ENCODE data around the gene RBMS2.
"Not testable (repeated sequence)": the region's sequence is repeated elsewhere in the genome, so short reads cannot be mapped to it uniquely, and the experiment has no call there.

The RBMS2 gene

DNA sequence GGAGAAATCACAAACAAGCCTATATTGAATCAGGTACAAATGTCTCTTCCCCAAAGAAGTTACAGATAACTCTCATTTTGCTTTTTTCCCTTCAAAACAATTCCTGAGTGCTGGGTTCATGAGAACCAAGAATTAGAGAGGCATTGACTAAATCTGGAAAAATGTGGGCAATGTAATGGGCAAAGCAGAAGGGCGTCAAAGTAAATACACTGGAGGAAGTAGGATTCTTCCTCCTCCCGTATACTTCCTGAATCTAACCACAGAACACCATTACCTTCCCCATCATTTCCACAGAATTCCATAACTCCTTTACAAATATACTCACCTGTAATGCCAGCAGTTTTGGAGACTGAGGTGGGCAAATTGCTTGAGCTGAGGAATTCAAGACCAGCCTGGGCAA lies 3.0 kb upstream of the RBMS2 start:
- DNase-seq = no peak

DNA sequence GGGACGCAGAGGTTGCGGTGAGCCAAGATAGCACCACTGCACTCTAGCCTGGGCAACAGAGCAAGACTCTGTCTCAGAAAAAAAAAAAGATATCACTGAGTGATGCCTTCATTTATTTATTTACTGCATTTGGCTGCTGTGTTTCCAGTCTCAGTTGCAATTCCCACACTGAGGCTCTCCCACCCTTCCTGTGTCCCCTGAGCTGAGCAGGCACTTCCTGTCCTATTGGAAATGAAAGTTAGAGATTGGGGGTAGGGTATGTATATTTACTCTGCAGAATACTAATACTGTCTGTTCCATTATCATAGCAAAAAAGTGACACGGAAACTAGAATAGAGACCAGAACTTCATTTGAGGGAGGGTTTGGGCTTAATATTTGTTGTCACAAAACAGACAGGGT lies 1.6 kb upstream of the RBMS2 start:
- DNase-seq = no peak

DNA sequence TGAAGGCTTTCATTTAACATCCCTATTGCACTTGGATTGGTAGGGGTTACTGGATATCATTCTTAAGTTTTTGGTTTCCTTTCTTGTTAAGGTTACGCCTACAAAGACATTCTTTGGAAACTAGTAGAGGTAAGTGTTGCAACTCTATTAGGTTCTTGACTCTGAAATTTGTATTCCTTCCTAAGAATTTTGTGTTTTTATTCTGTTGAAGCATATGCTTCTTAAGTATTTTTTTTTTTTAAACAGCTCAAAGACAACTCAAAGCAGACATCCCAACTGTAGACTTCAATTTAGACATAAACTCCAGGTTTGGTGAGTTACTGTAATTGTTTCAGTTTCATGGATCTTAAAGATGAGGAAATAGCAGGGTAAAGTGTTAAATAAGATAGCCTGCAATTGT lies 1.1 kb upstream of the RBMS2 start:
- no peak for DNase-seq

GRCh38 chr12:56521209-56521589 lies 421 bp upstream of the RBMS2 start:
- DNase-seq = peak in 1 of 2 donors; percentile 23

- no peak for DNase-seq
Measured at GRCh38 chr12:56522411-56523193, 982 bp downstream of the RBMS2 start.

DNA sequence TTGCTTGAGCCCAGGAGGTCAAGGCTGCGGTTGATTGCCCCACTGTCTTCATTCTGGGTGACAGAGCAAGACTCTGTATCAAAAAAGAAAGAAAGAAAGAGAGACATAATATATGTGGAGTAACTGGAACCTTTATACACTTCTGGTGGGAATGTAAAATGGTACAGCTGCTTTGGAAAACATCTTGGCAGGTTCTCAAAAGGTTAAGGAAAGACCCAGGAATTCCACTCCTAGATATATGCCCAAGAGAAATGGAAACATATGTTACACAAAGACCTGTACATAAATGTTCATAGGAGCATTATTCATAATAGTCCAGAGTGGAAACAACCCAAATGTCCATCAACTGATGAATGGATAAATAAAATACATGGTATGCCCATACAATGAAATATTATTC lies 7.2 kb downstream of the RBMS2 start:
- no peak for DNase-seq

DNA sequence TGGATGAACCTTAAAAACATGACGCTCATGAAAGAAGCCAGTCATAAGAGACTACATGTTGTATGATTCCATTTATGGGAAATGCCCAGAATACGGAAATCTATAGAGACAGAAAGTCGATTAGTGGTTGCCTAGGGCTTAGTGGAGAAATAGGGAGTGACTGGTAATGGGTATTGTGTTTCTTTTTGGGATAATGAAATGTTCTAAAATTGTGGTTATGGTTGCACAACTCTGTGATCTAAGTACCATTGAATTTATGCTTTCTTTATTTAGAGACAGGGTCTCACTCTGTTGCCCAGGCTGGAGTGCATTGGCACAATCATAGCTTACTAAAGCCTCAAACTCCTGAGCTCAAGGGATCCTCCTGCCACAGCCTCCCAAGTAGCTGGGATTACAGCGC lies 8.0 kb downstream of the RBMS2 start:
- DNase-seq = no peak

- no peak for DNase-seq
Measured at GRCh38 chr12:56530390-56531055, 8.9 kb downstream of the RBMS2 start.

GRCh38 chr12:56537546-56537945 lies 15.9 kb downstream of the RBMS2 start:
- no peak for DNase-seq

- DNase-seq = no peak
Measured at GRCh38 chr12:56541631-56542030, 20.0 kb downstream of the RBMS2 start.

GRCh38 chr12:56542164-56542563 lies 20.5 kb downstream of the RBMS2 start:
- DNase-seq = no peak

- DNase-seq = no peak
Measured at GRCh38 chr12:56545023-56545604, 23.5 kb downstream of the RBMS2 start.

GRCh38 chr12:56546680-56547079 lies 25.1 kb downstream of the RBMS2 start:
- no peak for DNase-seq

DNA sequence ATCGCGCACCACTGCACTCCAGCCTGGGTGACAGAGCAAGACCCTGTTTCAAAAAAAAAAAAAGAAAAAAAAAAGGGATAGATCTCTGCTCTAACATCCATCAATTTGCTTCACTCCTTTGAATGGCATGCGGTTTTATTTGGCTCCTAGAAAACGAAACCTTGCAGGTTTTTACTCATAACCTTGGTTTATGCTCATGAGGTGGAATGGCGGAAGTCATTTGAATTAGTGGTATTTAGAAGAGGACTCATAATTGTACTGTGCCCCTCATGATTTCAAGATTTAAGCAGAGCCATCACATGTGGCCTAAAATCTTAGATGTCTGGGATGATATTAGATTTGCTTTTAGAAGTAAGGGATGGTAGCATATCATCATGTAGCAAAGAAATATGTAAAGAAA lies 29.4 kb downstream of the RBMS2 start:
- DNase-seq = no peak

DNA sequence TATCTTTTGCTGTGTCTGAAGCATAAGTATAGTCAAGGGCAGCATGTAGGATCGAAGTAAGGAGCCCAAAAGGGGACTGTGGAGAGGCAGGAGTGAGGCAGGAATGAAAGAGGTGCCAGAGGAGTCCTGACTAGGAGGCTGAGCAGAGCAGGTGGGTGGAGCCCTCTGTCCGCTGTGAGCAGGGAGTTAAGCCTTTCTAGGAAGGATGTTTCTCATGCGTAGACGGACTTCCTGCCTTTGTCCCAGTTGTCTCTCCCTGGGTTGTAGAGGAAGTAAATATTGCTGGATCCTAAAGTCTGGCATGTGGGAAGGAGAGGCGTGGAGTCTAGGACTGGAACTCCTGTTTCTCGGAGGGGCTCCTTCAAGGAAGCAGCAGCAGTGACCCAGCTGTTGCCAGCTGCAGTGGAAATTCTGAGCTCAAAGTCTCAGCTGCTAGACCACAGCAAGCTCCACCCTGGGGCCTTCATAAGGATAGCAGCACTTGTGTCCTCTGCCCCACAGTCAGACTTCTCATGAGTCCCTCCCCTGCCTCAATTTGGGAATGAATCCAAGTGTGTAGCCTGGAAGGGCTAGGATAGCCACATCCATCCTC lies 44.0 kb downstream of the RBMS2 start:
- DNase-seq = peak in 1 of 2 donors; percentile 6

GRCh38 chr12:56568146-56568545 lies 46.5 kb downstream of the RBMS2 start:
- no peak for DNase-seq

GRCh38 chr12:56571121-56571520 lies 49.5 kb downstream of the RBMS2 start:
- no peak for DNase-seq

DNA sequence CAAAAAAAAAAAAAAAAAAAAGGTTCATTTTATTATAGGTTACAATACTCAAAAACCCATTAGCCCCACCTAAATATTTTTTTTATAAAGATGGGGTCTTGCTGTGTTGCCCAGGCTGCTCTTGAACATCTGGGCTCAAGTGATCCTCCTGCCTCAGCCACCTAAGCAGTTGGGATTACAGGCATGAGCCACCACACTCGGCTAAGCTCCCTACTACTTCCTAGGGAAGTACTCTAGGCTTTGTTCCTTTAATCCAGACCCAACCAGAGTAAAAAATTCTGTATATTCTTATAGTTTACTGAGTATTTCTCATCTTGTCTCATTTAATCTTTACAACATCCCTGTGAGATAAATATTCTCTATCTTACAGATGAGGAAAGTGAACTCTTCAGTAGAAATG lies 50.7 kb downstream of the RBMS2 start:
- no peak for DNase-seq

- no peak for DNase-seq
Measured at GRCh38 chr12:56574210-56574609, 52.6 kb downstream of the RBMS2 start.

GRCh38 chr12:56577248-56577647 lies 55.6 kb downstream of the RBMS2 start:
- DNase-seq = not testable (repeated sequence)

- no peak for DNase-seq
Measured at GRCh38 chr12:56578983-56579546, 57.4 kb downstream of the RBMS2 start.

DNA sequence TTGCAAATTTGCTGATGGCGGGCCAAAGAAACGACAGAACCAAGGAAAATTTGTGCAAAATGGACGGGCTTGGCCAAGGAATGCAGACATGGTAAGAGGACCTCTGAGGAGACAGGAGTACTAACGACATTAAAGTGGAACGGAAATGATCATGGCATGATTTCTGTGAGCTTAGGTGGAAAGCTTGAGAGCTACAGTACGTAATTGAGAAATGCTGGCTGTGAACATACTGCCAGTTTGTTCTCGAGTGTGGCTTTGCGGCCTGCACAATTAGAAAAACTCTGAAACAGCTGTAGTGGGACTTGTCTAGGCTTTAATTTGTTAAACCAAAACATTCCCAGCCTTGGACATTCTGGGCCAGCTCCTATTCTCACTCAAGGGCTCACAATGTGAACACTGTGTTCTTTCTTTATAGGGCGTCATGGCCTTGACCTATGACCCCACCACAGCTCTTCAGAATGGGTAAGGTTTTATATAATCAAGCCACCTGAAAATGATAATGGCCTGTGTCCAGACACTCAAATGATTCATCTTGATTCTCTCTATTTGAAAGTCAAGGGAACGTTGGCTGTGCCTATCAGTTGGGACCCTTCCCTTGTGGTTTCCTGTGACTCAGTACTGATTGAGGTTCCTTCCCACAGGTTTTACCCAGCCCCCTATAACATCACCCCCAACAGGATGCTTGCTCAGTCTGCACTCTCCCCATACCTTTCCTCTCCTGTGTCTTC lies 60.0 kb downstream of the RBMS2 start:
- peak in 1 of 2 donors; percentile 39 for DNase-seq

- DNase-seq = no peak
Measured at GRCh38 chr12:56585098-56585497, 63.5 kb downstream of the RBMS2 start.
